Thoracic aorta (tissue), 2 donors: Measurements from ENCODE around the gene BSCL2. TPM values are rescaled to one million over a fixed set of nuclear protein-coding genes. Genes with fewer than 3 reads are reported as not detected.
"Not testable (repeated sequence)": the region's sequence is repeated elsewhere in the genome, so short reads cannot be mapped to it uniquely, and the experiment has no call there.

Experiments
- ATAC-seq: fragments of 150-250 bp; one replicate; pipeline ENCODE4 v1.8.0; 2017; ENCODE audit warnings: low read depth; ENCODE audit not compliant: insufficient number of reproducible peaks, low FRiP score
- DNase-seq: peaks from one replicate; pipeline ENCODE4 v3.0.0-alpha.2; 2020; ENCODE audit warnings: low spot score
- H3K27ac ChIP-seq, 2 donors: fragments of 200-600 bp; sonication (generic); 1 replicate in 1 of 2; 2 replicates in 1 of 2; pipeline ENCODE4 v1.5.1; 2016; ENCODE audit warnings: mild to moderate bottlenecking in 2 of 2, moderate library complexity in 2 of 2
- H3K27me3 ChIP-seq: fragments of 200-600 bp; sonication (generic); replicated peaks from 2 replicates; pipeline ENCODE4 v1.6.0; 2016; ENCODE audit warnings: mild to moderate bottlenecking; ENCODE audit not compliant: insufficient read depth
- H3K36me3 ChIP-seq: fragments of 200-600 bp; sonication (generic); one replicate; pipeline ENCODE4 v1.5.1; 2016
- H3K4me1 ChIP-seq, 2 donors: fragments of 200-600 bp; sonication (generic); 1 replicate in 1 of 2; 2 replicates in 1 of 2; pipeline versions ENCODE4 v1.5.1 to v1.6.0; 2016; ENCODE audit warnings: low read depth in 2 of 2, mild to moderate bottlenecking in 1 of 2; ENCODE audit not compliant: control insufficient read depth in 1 of 2
- H3K4me3 ChIP-seq: fragments of 200-600 bp; sonication (generic); 2 replicates; pipeline ENCODE4 v1.5.1; 2016; ENCODE audit warnings: mild to moderate bottlenecking
- H3K9me3 ChIP-seq: fragments of 200-600 bp; sonication (generic); 2 replicates; pipeline ENCODE4 v1.5.1; 2016
- total RNA-seq, 2 donors: library from RNA; depleted of rRNA; stranded (reverse); fragments of >200 nt; gene quantifications; one replicate each; pipeline versions ENCODE4 v1.1.0 to v1.2.3, GENCODE V29; 2016
- TF ChIP-seq, protein P1 (sequence below): fragments of 200-600 bp; sonication (generic); IDR thresholded peaks from one replicate; pipeline ENCODE4 v1.5.1; 2019; ENCODE audit warnings: antibody characterized with exemption

The BSCL2 gene
- total RNA-seq, 2 donors from 2014 or later: 14.0 to 50.9 TPM

GRCh38 chr11:62664405-62665074, 42.7 kb downstream of the BSCL2 start:
- ATAC-seq (peak; percentile 5), DNase-seq (no peak)
- peaks cover 21 to 33% of the 10 kb centered on the region in 2 donors for H3K4me1 ChIP-seq
- TF ChIP-seq, protein P1, sequence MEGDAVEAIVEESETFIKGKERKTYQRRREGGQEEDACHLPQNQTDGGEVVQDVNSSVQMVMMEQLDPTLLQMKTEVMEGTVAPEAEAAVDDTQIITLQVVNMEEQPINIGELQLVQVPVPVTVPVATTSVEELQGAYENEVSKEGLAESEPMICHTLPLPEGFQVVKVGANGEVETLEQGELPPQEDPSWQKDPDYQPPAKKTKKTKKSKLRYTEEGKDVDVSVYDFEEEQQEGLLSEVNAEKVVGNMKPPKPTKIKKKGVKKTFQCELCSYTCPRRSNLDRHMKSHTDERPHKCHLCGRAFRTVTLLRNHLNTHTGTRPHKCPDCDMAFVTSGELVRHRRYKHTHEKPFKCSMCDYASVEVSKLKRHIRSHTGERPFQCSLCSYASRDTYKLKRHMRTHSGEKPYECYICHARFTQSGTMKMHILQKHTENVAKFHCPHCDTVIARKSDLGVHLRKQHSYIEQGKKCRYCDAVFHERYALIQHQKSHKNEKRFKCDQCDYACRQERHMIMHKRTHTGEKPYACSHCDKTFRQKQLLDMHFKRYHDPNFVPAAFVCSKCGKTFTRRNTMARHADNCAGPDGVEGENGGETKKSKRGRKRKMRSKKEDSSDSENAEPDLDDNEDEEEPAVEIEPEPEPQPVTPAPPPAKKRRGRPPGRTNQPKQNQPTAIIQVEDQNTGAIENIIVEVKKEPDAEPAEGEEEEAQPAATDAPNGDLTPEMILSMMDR: no peak
- H3K27ac ChIP-seq: peak overlapping the region; percentile 86 to 90
- H3K27me3 ChIP-seq: no peaks in the 10 kb centered on the region
- peak overlapping the region; percentile 72 for H3K4me3 ChIP-seq
- no peaks in the 10 kb centered on the region for H3K9me3 ChIP-seq
- H3K36me3 ChIP-seq: peaks cover 9% of the 10 kb centered on the region

- no peaks in the 10 kb centered on the region for H3K36me3 ChIP-seq
- no peak for DNase-seq
- no peak for ATAC-seq
- no peak overlapping the region for H3K4me3 ChIP-seq
- TF ChIP-seq, protein P1: no peak
- peaks cover 5 to 8% of the 10 kb centered on the region in 2 donors for H3K4me1 ChIP-seq
- H3K27me3 ChIP-seq: no peaks in the 10 kb centered on the region
- no peaks in the 10 kb centered on the region for H3K9me3 ChIP-seq
- no peak overlapping the region for H3K27ac ChIP-seq
Observed at GRCh38 chr11:62656796-62657429, 50.3 kb downstream of the BSCL2 start.

- DNase-seq (no peak), ATAC-seq (no peak)
- Histone ChIP-seq H3K27ac (no peak overlapping the region), H3K4me1 (peaks cover 10 to 14% of the 10 kb centered on the region in 2 donors), H3K4me3 (no peak overlapping the region), H3K9me3 (no peaks in the 10 kb centered on the region), H3K27me3 (no peaks in the 10 kb centered on the region), H3K36me3 (peaks cover 5% of the 10 kb centered on the region)
- TF ChIP-seq, protein P1: no peak
Observed at GRCh38 chr11:62654297-62654696, 52.9 kb downstream of the BSCL2 start.

GRCh38 chr11:62652161-62653006, 54.8 kb downstream of the BSCL2 start:
- DNase-seq (no peak), ATAC-seq (no peak)
- no peaks in the 10 kb centered on the region for H3K27me3 ChIP-seq
- peaks cover 14% of the 10 kb centered on the region for H3K36me3 ChIP-seq
- H3K4me1 ChIP-seq: peaks cover 10 to 14% of the 10 kb centered on the region in 2 donors
- TF ChIP-seq, protein P1: no peak
- peak overlapping the region; percentile 85 for H3K4me3 ChIP-seq
- no peaks in the 10 kb centered on the region for H3K9me3 ChIP-seq
- H3K27ac ChIP-seq: peak overlapping the region; percentile 85 to 94

- H3K27me3 ChIP-seq, H3K4me3 ChIP-seq, DNase-seq, ATAC-seq, H3K9me3 ChIP-seq, H3K27ac ChIP-seq: not testable (repeated sequence)
- peaks cover 12 to 26% of the 10 kb centered on the region in 2 donors for H3K4me1 ChIP-seq
- H3K36me3 ChIP-seq: peaks cover 14% of the 10 kb centered on the region
Observed at GRCh38 chr11:62650283-62650682, 56.9 kb downstream of the BSCL2 start.
